IMR-90 (cell line): ENCODE data around the gene DOCK9. TPM values are rescaled to one million over a fixed set of nuclear protein-coding genes. Genes with fewer than 3 reads are reported as not detected.

Experiments
- ATAC-seq: fragments of 200-7000 bp; cut with Tn5 transposase; 2 replicates; pipeline ENCODE4 v1.9.1; 2020; ENCODE audit warnings: low read depth, mild to moderate bottlenecking, moderate library complexity
- BruUV-seq: library from RNA; stranded (reverse); fragments of 400-500 nt; replicated peaks from 2 replicates; lab custom pipeline; 2021; lab: Mats Ljungman, UMichigan
- CTCF ChIA-PET: fragments of 300-600 bp; formaldehyde crosslinking; extraction: SDS; loops from one replicate; lab custom pipeline; 2021; ENCODE audit warnings: antibody characterized with exemption; lab: Yijun Ruan, JAX
- POLR2A ChIA-PET: fragments of 300-600 bp; sonication (Branson Sonifier 250); formaldehyde crosslinking; loops from one replicate; lab custom pipeline; 2022; ENCODE audit warnings: antibody characterized with exemption; ENCODE audit not compliant: unreplicated experiment; lab: Charles Lee
- DNase-seq: peaks from one replicate; pipeline ENCODE4 v3.0.0; 2013
- H2AFZ ChIP-seq: replicated peaks from 2 replicates; pipeline ENCODE3; 2013; ENCODE audit warnings: low read length, mild to moderate bottlenecking; ENCODE audit not compliant: poor library complexity
- H2AK5ac ChIP-seq: 2 replicates; pipeline ENCODE4 v1.6.1; 2013; ENCODE audit warnings: low read depth, low read length, inconsistent platforms
- H2AK9ac ChIP-seq: replicated peaks from 2 replicates; pipeline ENCODE3; 2013; ENCODE audit warnings: mild to moderate bottlenecking, low read depth, low read length, moderate library complexity; ENCODE audit not compliant: poor library complexity
- H2BK120ac ChIP-seq: 2 replicates; pipeline ENCODE4 v1.6.1; 2013; ENCODE audit warnings: low read depth, low read length, inconsistent platforms
- H2BK15ac ChIP-seq: 3 replicates; pipeline ENCODE4 v1.6.1; 2013; ENCODE audit warnings: low read depth, low read length, inconsistent platforms
- H2BK20ac ChIP-seq: 2 replicates; pipeline ENCODE4 v1.6.1; 2013; ENCODE audit warnings: low read depth, mild to moderate bottlenecking, inconsistent platforms, low read length, moderate library complexity
- H2BK5ac ChIP-seq: 2 replicates; pipeline ENCODE4 v1.6.1; 2013; ENCODE audit warnings: mild to moderate bottlenecking, low read depth, low read length, inconsistent platforms; ENCODE audit not compliant: poor library complexity, severe bottlenecking
- H3K14ac ChIP-seq: replicated peaks from 2 replicates; pipeline ENCODE4 v1.6.1; 2013; ENCODE audit warnings: low read depth, low read length, inconsistent platforms
- H3K18ac ChIP-seq: 2 replicates; pipeline ENCODE4 v1.6.1; 2013; ENCODE audit warnings: low read depth, low read length, control low read depth
- H3K23ac ChIP-seq: 2 replicates; pipeline ENCODE4 v1.6.1; 2013; ENCODE audit warnings: low read depth, low read length, inconsistent platforms
- H3K27ac ChIP-seq: 2 replicates; pipeline ENCODE4 v1.5.1; 2013; ENCODE audit warnings: mild to moderate bottlenecking, control low read depth, low read length; ENCODE audit not compliant: insufficient read depth
- H3K27me3 ChIP-seq: 2 replicates; pipeline ENCODE4 v1.6.1; 2013; ENCODE audit warnings: low read length; ENCODE audit not compliant: control insufficient read depth, insufficient read depth
- H3K36me3 ChIP-seq: 2 replicates; pipeline ENCODE4 v1.6.1; 2013; ENCODE audit warnings: low read length, mixed read lengths; ENCODE audit not compliant: control insufficient read depth, insufficient read depth
- H3K4ac ChIP-seq: 2 replicates; pipeline ENCODE4 v1.6.1; 2013; ENCODE audit warnings: low read depth, low read length, inconsistent platforms
- H3K4me1 ChIP-seq: 2 replicates; pipeline ENCODE4 v1.6.1; 2013; ENCODE audit warnings: low read length, mixed read lengths; ENCODE audit not compliant: control insufficient read depth, insufficient read depth
- H3K4me2 ChIP-seq: 2 replicates; pipeline ENCODE4 v1.6.1; 2013; ENCODE audit warnings: low read depth, mild to moderate bottlenecking, control low read depth, low read length, moderate library complexity
- H3K4me3 ChIP-seq: 2 replicates; pipeline ENCODE4 v1.5.1; 2013; ENCODE audit warnings: low read depth, mild to moderate bottlenecking, control low read depth, low read length, moderate library complexity; ENCODE audit not compliant: insufficient read depth
- H3K56ac ChIP-seq: 2 replicates; pipeline ENCODE4 v1.6.1; 2013; ENCODE audit warnings: low read length, inconsistent platforms; ENCODE audit not compliant: insufficient read depth; ENCODE audit errors: extremely low read depth
- H3K79me1 ChIP-seq, 2 experiments: 2 replicates each; pipeline ENCODE4 v1.6.1; 2013; ENCODE audit warnings: low read length in 2 of 2, inconsistent platforms in 1 of 2, low read depth in 1 of 2
- H3K9ac ChIP-seq: 2 replicates; pipeline ENCODE4 v1.6.1; 2013; ENCODE audit warnings: low read depth, low read length, control low read depth
- H3K9me1 ChIP-seq: 2 replicates; pipeline ENCODE4 v1.6.1; 2013; ENCODE audit warnings: low read length, inconsistent platforms; ENCODE audit not compliant: insufficient read depth
- H3K9me3 ChIP-seq: 2 replicates; pipeline ENCODE4 v1.6.1; 2013; ENCODE audit warnings: low read length; ENCODE audit not compliant: control insufficient read depth, insufficient read depth
- H4K20me1 ChIP-seq: 2 replicates; pipeline ENCODE4 v1.6.1; 2013; ENCODE audit warnings: low read length, inconsistent platforms; ENCODE audit not compliant: insufficient read depth
- H4K5ac ChIP-seq: 2 replicates; pipeline ENCODE4 v1.6.1; 2013; ENCODE audit warnings: mild to moderate bottlenecking, low read depth, low read length, control low read depth
- H4K8ac ChIP-seq, 2 experiments: 2 replicates each; pipeline ENCODE4 v1.6.1; 2013; ENCODE audit warnings: low read depth in 2 of 2, low read length in 2 of 2, control low read depth in 1 of 2, inconsistent platforms in 1 of 2
- H4K91ac ChIP-seq: 2 replicates; pipeline ENCODE4 v1.6.1; 2013; ENCODE audit warnings: low read depth, low read length, inconsistent platforms; ENCODE audit not compliant: insufficient read depth
- BHLHE40 ChIP-seq: fragments of 150-350 bp; IDR thresholded peaks from 2 replicates; pipeline ENCODE4 v1.6.1; 2016; ENCODE audit warnings: mild to moderate bottlenecking, low read depth, low read length
- CEBPB ChIP-seq: IDR thresholded peaks from 2 replicates; pipeline ENCODE4 v1.6.1; 2012; ENCODE audit warnings: low read depth, low read length, improper control_type of control experiment
- MAZ ChIP-seq: IDR thresholded peaks from 2 replicates; pipeline ENCODE4 v1.6.1; 2012; ENCODE audit warnings: low read depth, mild to moderate bottlenecking, low read length, improper control_type of control experiment, moderate library complexity, borderline replicate concordance
- POLR2A ChIP-seq: IDR thresholded peaks from 2 replicates; pipeline ENCODE4 v1.6.1; 2012; ENCODE audit warnings: mild to moderate bottlenecking, low read depth, low read length
- RAD21 ChIP-seq: IDR thresholded peaks from 2 replicates; pipeline ENCODE4 v1.6.1; 2012; ENCODE audit warnings: low read length, improper control_type of control experiment
- WGBS, 2 experiments: methylation state at CpG; one replicate each; pipeline versions ENCODE4 v1.1.5 to v1.1.7; 2013; ENCODE audit warnings: missing lambda C conversion rate in 2 of 2; ENCODE audit not compliant: insufficient read length in 1 of 2; ENCODE audit errors: extremely low coverage in 2 of 2; 5-methylcytosine and 5-hydroxymethylcytosine counted together
- dilution Hi-C: fragments of 300-500 bp; cut with HindIII; formaldehyde crosslinking; loops from one replicate; pipeline ENCODE4 v1.14.3; 2018; ENCODE audit warnings: low sequenced_read_pairs; ENCODE audit not compliant: unreplicated experiment
- in situ Hi-C: fragments of 300-500 bp; cut with MboI; formaldehyde crosslinking; loops from 3 replicates; pipeline ENCODE4 v1.14.3; 2019; ENCODE audit warnings: low sequenced_read_pairs, inconsistent platforms, mixed read lengths
- intact Hi-C: fragments of 100-400 bp; cut with micrococcal nuclease; formaldehyde crosslinking; loops from 2 replicates; pipeline ENCODE4 v1.10.0; 2022
- polyA plus RNA-seq, 3 experiments: library from polyadenylated mRNA; depleted of rRNA; stranded (reverse); fragments of >200 nt; gene quantifications; 2 replicates each; pipeline ENCODE4 v1.2.3, GENCODE V29; 2012; ENCODE audit warnings: low replicate concordance in 1 of 3
- total RNA-seq: library from RNA; depleted of rRNA; stranded (reverse); fragments of >200 nt; gene quantifications from 2 replicates; pipeline ENCODE4 v1.2.3, GENCODE V29; 2012
- TF ChIP-seq, protein P1 (sequence below): fragments of 150-350 bp; IDR thresholded peaks from 2 replicates; pipeline ENCODE4 v1.6.1; 2017; ENCODE audit warnings: mild to moderate bottlenecking, antibody characterized with exemption, low read length, low read depth
- TF ChIP-seq, protein P2 (sequence below): fragments of 150-350 bp; IDR thresholded peaks from 2 replicates; pipeline ENCODE4 v1.6.1; 2016; ENCODE audit warnings: low read depth, mild to moderate bottlenecking, low read length, moderate library complexity, borderline replicate concordance
- TF ChIP-seq, protein P3 (sequence below): conservative IDR thresholded peaks from 2 replicates; pipeline ENCODE4 v1.5.1; 2012; ENCODE audit warnings: mild to moderate bottlenecking, low read depth, low read length, improper control_type of control experiment

Gene DOCK9
- total and polyA plus RNA-seq, 2 of the 4 experiments (the other 2 are of a cell fraction) = 4.8 to 7.2 TPM

DNA sequence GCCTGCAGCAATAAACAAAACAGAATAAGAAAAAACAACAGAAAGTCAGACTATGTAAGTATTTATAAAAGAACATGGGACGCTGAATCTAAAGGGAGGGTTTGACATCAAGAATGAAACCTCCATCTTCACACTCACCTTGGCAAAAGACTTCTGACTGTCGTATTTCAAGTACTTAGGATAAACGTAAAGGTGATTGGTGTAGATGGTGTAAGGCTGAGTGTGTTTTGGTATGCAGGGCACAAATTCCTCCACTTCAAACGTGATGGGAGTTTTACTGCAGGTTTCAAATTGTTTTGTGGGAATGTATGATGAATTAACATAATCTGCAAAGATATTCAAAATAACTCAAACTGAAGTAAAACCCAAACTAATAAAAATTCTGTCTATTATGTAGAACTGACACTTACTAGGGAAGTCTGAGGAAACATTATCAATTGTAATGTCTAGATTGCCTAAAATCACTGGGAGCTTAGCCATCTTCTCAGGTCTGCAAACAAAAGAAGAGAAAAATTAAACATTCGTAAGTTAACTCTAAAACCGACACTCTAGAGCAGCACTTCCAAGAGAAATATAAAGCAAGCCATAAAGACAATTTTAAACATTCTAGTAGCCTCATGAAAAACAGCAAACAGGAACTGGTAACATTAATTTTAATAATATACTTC, 89.5 kb downstream of the DOCK9 start:
- Histone ChIP-seq H3K36me3 (0 out of 2 replicates have a peak, but pooled peaks cover 2% of the 10 kb centered on the region), H2AFZ (no peak overlapping the region), H3K27me3 (no peaks in the 10 kb centered on the region), H3K9me1 (peaks cover 8% of the 10 kb centered on the region; the same call in 1 of the 2 replicates), H3K56ac (no peak overlapping the region), H3K18ac (no peak overlapping the region), H3K23ac (no peak overlapping the region), H3K4ac (no peak overlapping the region), H3K4me2 (no peak overlapping the region), H3K27ac (no peak overlapping the region), H2BK20ac (no peak overlapping the region), H2AK9ac (no peak overlapping the region), H3K79me1 (no peaks in the 10 kb centered on the region), H4K8ac (no peak overlapping the region), H4K5ac (no peak overlapping the region), H3K4me1 (peaks cover 4% of the 10 kb centered on the region), H3K9ac (no peak overlapping the region), H2AK5ac (no peak overlapping the region), H3K4me3 (no peak overlapping the region), H4K91ac (no peak overlapping the region), H2BK120ac (no peak overlapping the region), H3K9me3 (no peaks in the 10 kb centered on the region), H3K14ac (no peak overlapping the region), H2BK5ac (no peak overlapping the region), H4K20me1 (no peaks in the 10 kb centered on the region), H2BK15ac (no peak overlapping the region)
- in situ Hi-C loops (no loop called here), intact Hi-C loops (no loop called here), dilution Hi-C loops (no loop called here)
- ChIA-PET CTCF (no interaction called here), POLR2A (no interaction called here)
- TF ChIP-seq CEBPB = no peak
- TF ChIP-seq, protein P1, sequence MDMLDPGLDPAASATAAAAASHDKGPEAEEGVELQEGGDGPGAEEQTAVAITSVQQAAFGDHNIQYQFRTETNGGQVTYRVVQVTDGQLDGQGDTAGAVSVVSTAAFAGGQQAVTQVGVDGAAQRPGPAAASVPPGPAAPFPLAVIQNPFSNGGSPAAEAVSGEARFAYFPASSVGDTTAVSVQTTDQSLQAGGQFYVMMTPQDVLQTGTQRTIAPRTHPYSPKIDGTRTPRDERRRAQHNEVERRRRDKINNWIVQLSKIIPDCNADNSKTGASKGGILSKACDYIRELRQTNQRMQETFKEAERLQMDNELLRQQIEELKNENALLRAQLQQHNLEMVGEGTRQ = no peak
- TF ChIP-seq BHLHE40 = no peak
- TF ChIP-seq, protein P2, sequence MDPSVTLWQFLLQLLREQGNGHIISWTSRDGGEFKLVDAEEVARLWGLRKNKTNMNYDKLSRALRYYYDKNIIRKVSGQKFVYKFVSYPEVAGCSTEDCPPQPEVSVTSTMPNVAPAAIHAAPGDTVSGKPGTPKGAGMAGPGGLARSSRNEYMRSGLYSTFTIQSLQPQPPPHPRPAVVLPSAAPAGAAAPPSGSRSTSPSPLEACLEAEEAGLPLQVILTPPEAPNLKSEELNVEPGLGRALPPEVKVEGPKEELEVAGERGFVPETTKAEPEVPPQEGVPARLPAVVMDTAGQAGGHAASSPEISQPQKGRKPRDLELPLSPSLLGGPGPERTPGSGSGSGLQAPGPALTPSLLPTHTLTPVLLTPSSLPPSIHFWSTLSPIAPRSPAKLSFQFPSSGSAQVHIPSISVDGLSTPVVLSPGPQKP = no peak
- TF ChIP-seq MAZ = no peak
- no peak for TF ChIP-seq RAD21
- TF ChIP-seq, protein P3, sequence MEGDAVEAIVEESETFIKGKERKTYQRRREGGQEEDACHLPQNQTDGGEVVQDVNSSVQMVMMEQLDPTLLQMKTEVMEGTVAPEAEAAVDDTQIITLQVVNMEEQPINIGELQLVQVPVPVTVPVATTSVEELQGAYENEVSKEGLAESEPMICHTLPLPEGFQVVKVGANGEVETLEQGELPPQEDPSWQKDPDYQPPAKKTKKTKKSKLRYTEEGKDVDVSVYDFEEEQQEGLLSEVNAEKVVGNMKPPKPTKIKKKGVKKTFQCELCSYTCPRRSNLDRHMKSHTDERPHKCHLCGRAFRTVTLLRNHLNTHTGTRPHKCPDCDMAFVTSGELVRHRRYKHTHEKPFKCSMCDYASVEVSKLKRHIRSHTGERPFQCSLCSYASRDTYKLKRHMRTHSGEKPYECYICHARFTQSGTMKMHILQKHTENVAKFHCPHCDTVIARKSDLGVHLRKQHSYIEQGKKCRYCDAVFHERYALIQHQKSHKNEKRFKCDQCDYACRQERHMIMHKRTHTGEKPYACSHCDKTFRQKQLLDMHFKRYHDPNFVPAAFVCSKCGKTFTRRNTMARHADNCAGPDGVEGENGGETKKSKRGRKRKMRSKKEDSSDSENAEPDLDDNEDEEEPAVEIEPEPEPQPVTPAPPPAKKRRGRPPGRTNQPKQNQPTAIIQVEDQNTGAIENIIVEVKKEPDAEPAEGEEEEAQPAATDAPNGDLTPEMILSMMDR = no peak
- no peak for TF ChIP-seq POLR2A
- no CpG with 5 or more reads among the region's 6 CpGs for WGBS, 2 experiments
- ATAC-seq (no peak), DNase-seq (no peak)
- no TSS peak for BruUV-seq
